ENCODE measurements around the gene TTC8. TPM values are rescaled to one million over a fixed set of nuclear protein-coding genes. Genes with fewer than 3 reads are reported as not detected.

TTC8 gene
- total and polyA plus RNA-seq, 4 donors, result 7.3 to 11.7 (median 10.4) TPM

- TF ChIP-seq HNF4G (IDR thresholded peaks at IDR 0.05) (no peak), RAD21 (IDR thresholded peaks at IDR 0.05) (no peak)
- 91% methylated on average over 4 of the region's 4 CpGs for WGBS
- peaks cover 0 to 1% (median 0%) of the 10 kb centered on the region in 4 donors for H3K9me3 ChIP-seq (ENCODE audit: control insufficient read depth in 4 of 4, low read length in 3 of 4)
- DNase-seq (ENCODE audit: low spot score), result no peak
- no peak overlapping the region for H3K4me3 ChIP-seq (ENCODE audit: low read depth in 1 of 3, low read length in 3 of 3)
- H3K27ac ChIP-seq (ENCODE audit: low read depth in 1 of 2, low read length in 2 of 2), result no peak overlapping the region
- no peaks in the 10 kb centered on the region for H3K27me3 ChIP-seq (ENCODE audit: control insufficient read depth in 4 of 4, insufficient read depth in 4 of 4, low read length in 3 of 4)
- no peaks in the 10 kb centered on the region for H3K36me3 ChIP-seq (ENCODE audit: control insufficient read depth in 4 of 4, insufficient read depth in 3 of 4, low read depth in 1 of 4, low read length in 3 of 4)
- no peak overlapping the region for H3K9ac ChIP-seq (ENCODE audit: low read depth in 1 of 2, low read length in 2 of 2)
- H3K4me1 ChIP-seq (ENCODE audit: control insufficient read depth in 4 of 4, insufficient read depth in 4 of 4, low read length in 3 of 4), result no peaks in the 10 kb centered on the region
These were observed 76.7 kb downstream of the TTC8 start for GRCh38 chr14:88901189-88901588.

- WGBS, result 76% methylated on average over 3 of the region's 3 CpGs
- H3K9me3 ChIP-seq (ENCODE audit: control insufficient read depth in 4 of 4, low read length in 3 of 4), result peaks cover 0 to 1% (median 0%) of the 10 kb centered on the region in 4 donors
These were observed 77.5 kb downstream of the TTC8 start for GRCh38 chr14:88901991-88902390.

More at GRCh38 chr14:88901991-88902390, 77.5 kb downstream of the TTC8 start:
- Histone ChIP-seq H3K9ac (ENCODE audit: low read depth in 1 of 2, low read length in 2 of 2) (no peak overlapping the region), H3K27me3 (ENCODE audit: control insufficient read depth in 4 of 4, insufficient read depth in 4 of 4, low read length in 3 of 4) (no peaks in the 10 kb centered on the region), H3K36me3 (ENCODE audit: control insufficient read depth in 4 of 4, insufficient read depth in 3 of 4, low read depth in 1 of 4, low read length in 3 of 4) (no peaks in the 10 kb centered on the region), H3K4me1 (ENCODE audit: control insufficient read depth in 4 of 4, insufficient read depth in 4 of 4, low read length in 3 of 4) (no peaks in the 10 kb centered on the region), H3K27ac (ENCODE audit: low read depth in 1 of 2, low read length in 2 of 2) (no peak overlapping the region), H3K4me3 (ENCODE audit: low read depth in 1 of 3, low read length in 3 of 3) (no peak overlapping the region)
- TF ChIP-seq FOXA2 (IDR thresholded peaks at IDR 0.05) (no peak), ZBTB33 (IDR thresholded peaks at IDR 0.05) (no peak), NR2F2 (IDR thresholded peaks at IDR 0.05) (no peak), CTCF (IDR thresholded peaks at IDR 0.05; ENCODE audit: low read depth, low read length, missing input control) (no peak), ATF3 (IDR thresholded peaks at IDR 0.05) (no peak), RXRA (IDR thresholded peaks at IDR 0.05) (no peak), RAD21 (IDR thresholded peaks at IDR 0.05) (no peak), EGR1 (IDR thresholded peaks at IDR 0.05; ENCODE audit: low read depth in 2 of 2) (no peak), SP1 (IDR thresholded peaks at IDR 0.05) (no peak), MAX (IDR thresholded peaks at IDR 0.05) (no peak), FOXA1 (IDR thresholded peaks at IDR 0.05) (no peak), GABPA (IDR thresholded peaks at IDR 0.05 in 1 of 2, conservative IDR thresholded peaks at IDR 0.05 in 1 of 2) (no peak)
- DNase-seq (ENCODE audit: low spot score), result no peak

All from liver (tissue), 9 donors.